Tibial nerve (tissue), 4 donors: ENCODE measurements around the gene ERFL.
A peak's percentile ranks its signal among the peaks of the same experiment; 100 is the strongest.

ENCODE experiments used
- CTCF ChIP-seq, 5 experiments: fragments of 200-600 bp in 3 of 5; fragments of 450-650 bp in 2 of 5; sonication (generic) in 3 of 5; IDR thresholded peaks; one replicate each; pipeline ENCODE4 v1.5.1; 2016 to 2019; ENCODE audit warnings: antibody characterized with exemption in 5 of 5, mild to moderate bottlenecking in 3 of 5, moderate library complexity in 2 of 5
- EP300 ChIP-seq, 2 donors: sonication (generic); formaldehyde crosslinking; IDR thresholded peaks; one replicate each; pipeline ENCODE4 v1.6.1; 2017; ENCODE audit warnings: antibody characterized with exemption in 2 of 2, mild to moderate bottlenecking in 1 of 2

- peak; percentile 74 to 95 (median 92) for TF ChIP-seq CTCF (IDR thresholded peaks at IDR 0.05)
- peak; percentile 89 to 93 for TF ChIP-seq EP300 (IDR thresholded peaks at IDR 0.05)
Observed at GRCh38 chr19:41859618-41860418, 68.4 kb downstream of the ERFL start, which contains the start of gene RPS19.
